Neuronal stem cell (in vitro differentiated cells): ENCODE measurements around the gene SH2D3A.

Source experiments
- DNase-seq: peaks from one replicate; pipeline ENCODE4 v3.0.0-alpha.2; 2013; ENCODE audit warnings: low spot score
- H2AFZ ChIP-seq: one replicate; pipeline ENCODE4 v1.6.1; 2013; ENCODE audit warnings: mild to moderate bottlenecking, low read length, inconsistent platforms
- H2AK5ac ChIP-seq: 2 replicates; pipeline ENCODE4 v1.6.1; 2013; ENCODE audit warnings: low read depth, mild to moderate bottlenecking, inconsistent platforms, low read length, moderate library complexity, mixed read lengths
- H2BK120ac ChIP-seq: 2 replicates; pipeline ENCODE4 v1.6.1; 2013; ENCODE audit warnings: low read depth, mild to moderate bottlenecking, inconsistent platforms, low read length, moderate library complexity, mixed read lengths
- H2BK12ac ChIP-seq: one replicate; pipeline ENCODE4 v1.6.1; 2013; ENCODE audit warnings: low read length, inconsistent platforms
- H2BK15ac ChIP-seq: 2 replicates; pipeline ENCODE4 v1.6.1; 2013; ENCODE audit warnings: mild to moderate bottlenecking, low read length, inconsistent platforms, mixed read lengths
- H2BK5ac ChIP-seq: one replicate; pipeline ENCODE4 v1.6.1; 2013; ENCODE audit warnings: inconsistent platforms, mild to moderate bottlenecking, low read length, moderate library complexity
- H3K14ac ChIP-seq: one replicate; pipeline ENCODE4 v1.6.1; 2013; ENCODE audit warnings: low read length, inconsistent platforms
- H3K18ac ChIP-seq: 2 replicates; pipeline ENCODE4 v1.6.1; 2013; ENCODE audit warnings: low read length, inconsistent platforms
- H3K23ac ChIP-seq: 2 replicates; pipeline ENCODE4 v1.6.1; 2013; ENCODE audit warnings: low read depth, mild to moderate bottlenecking, mixed read lengths, low read length, inconsistent platforms; ENCODE audit not compliant: poor library complexity
- H3K27ac ChIP-seq: replicated peaks from 3 replicates; pipeline ENCODE4 v1.5.1; 2013; ENCODE audit warnings: low read length, inconsistent platforms
- H3K27me3 ChIP-seq, 3 experiments: 2 replicates each; pipeline ENCODE4 v1.6.1; 2013; ENCODE audit warnings: low read length in 3 of 3, mild to moderate bottlenecking in 2 of 3, inconsistent platforms in 1 of 3, low read depth in 1 of 3, mixed read lengths in 1 of 3, moderate library complexity in 1 of 3; ENCODE audit not compliant: control insufficient read depth in 3 of 3, insufficient read depth in 3 of 3
- H3K36me3 ChIP-seq, 2 donors: replicated peaks in 1 of 2; 2 replicates each; pipeline ENCODE4 v1.6.1; 2013; ENCODE audit warnings: low read length in 2 of 2; ENCODE audit not compliant: control insufficient read depth in 2 of 2, insufficient read depth in 2 of 2
- H3K4ac ChIP-seq: 2 replicates; pipeline ENCODE4 v1.6.1; 2013; ENCODE audit warnings: inconsistent platforms, mild to moderate bottlenecking, low read length, moderate library complexity
- H3K4me1 ChIP-seq, 2 donors: 1 replicate in 1 of 2; 2 replicates in 1 of 2; pipeline ENCODE4 v1.6.1; 2013; ENCODE audit warnings: low read length in 2 of 2, low read depth in 1 of 2; ENCODE audit not compliant: control insufficient read depth in 2 of 2, insufficient read depth in 1 of 2
- H3K4me2 ChIP-seq: one replicate; pipeline ENCODE4 v1.6.1; 2013; ENCODE audit warnings: mild to moderate bottlenecking, low read length, inconsistent platforms; ENCODE audit not compliant: insufficient read depth, poor library complexity, severe bottlenecking
- H3K4me3 ChIP-seq, 2 donors: 2 replicates each; pipeline ENCODE4 v1.5.1; 2013; ENCODE audit warnings: low read length in 2 of 2, mild to moderate bottlenecking in 2 of 2, inconsistent platforms in 1 of 2, moderate library complexity in 1 of 2
- H3K79me1 ChIP-seq: one replicate; pipeline ENCODE4 v1.6.1; 2013; ENCODE audit warnings: low read depth, mild to moderate bottlenecking, inconsistent platforms, low read length, moderate library complexity
- H3K9ac ChIP-seq: one replicate; pipeline ENCODE4 v1.6.1; 2013; ENCODE audit warnings: mild to moderate bottlenecking, low read depth, low read length, inconsistent platforms; ENCODE audit not compliant: poor library complexity
- H3K9me3 ChIP-seq, 2 donors: replicated peaks in 1 of 2; 2 replicates each; pipeline versions ENCODE3 to v1.6.1; 2013; ENCODE audit warnings: low read length in 2 of 2, mild to moderate bottlenecking in 2 of 2, inconsistent platforms in 1 of 2, low read depth in 1 of 2, mixed read lengths in 1 of 2, moderate library complexity in 1 of 2; ENCODE audit not compliant: control insufficient read depth in 2 of 2, insufficient read depth in 1 of 2
- H4K8ac ChIP-seq: one replicate; pipeline ENCODE4 v1.6.1; 2013; ENCODE audit warnings: low read depth, mild to moderate bottlenecking, inconsistent platforms, low read length, moderate library complexity
- H4K91ac ChIP-seq: one replicate; pipeline ENCODE4 v1.6.1; 2013; ENCODE audit warnings: low read length, low read depth, mild to moderate bottlenecking, inconsistent platforms; ENCODE audit not compliant: poor library complexity
- whole genome bisulfite sequencing, 2 donors: extraction: QIAGEN DNeasy Blood & Tissue Kit; methylation state at CpG; one replicate each; pipeline ENCODE4 v1.1.7; 2013; ENCODE audit warnings: missing lambda C conversion rate in 2 of 2, mixed read lengths in 1 of 2; ENCODE audit not compliant: insufficient read length in 2 of 2, insufficient replicate concordance in 1 of 2; ENCODE audit errors: extremely low coverage in 2 of 2; 5-methylcytosine and 5-hydroxymethylcytosine counted together

SH2D3A gene

GRCh38 chr19:6790194-6791128 lies 23.2 kb upstream of the SH2D3A start:
- no peak overlapping the region for H2BK12ac ChIP-seq
- no CpG with 5 or more reads among the region's 5 CpGs for WGBS, 2 donors
- no peak overlapping the region for H2BK5ac ChIP-seq
- H3K14ac ChIP-seq, result no peak overlapping the region
- H2AFZ ChIP-seq, result no peak overlapping the region
- H3K27me3 ChIP-seq, result no peaks in the 10 kb centered on the region
- no peak overlapping the region for H3K18ac ChIP-seq
- no peak overlapping the region for H2BK15ac ChIP-seq
- H4K91ac ChIP-seq, result no peak overlapping the region
- no peak overlapping the region for H2AK5ac ChIP-seq
- H3K27ac ChIP-seq, result no peak overlapping the region
- H3K4ac ChIP-seq, result no peak overlapping the region
- H3K9ac ChIP-seq, result no peak overlapping the region
- H3K36me3 ChIP-seq, result no peaks in the 10 kb centered on the region
- H3K79me1 ChIP-seq, result peaks cover 1% of the 10 kb centered on the region
- H3K23ac ChIP-seq, result no peak overlapping the region
- H4K8ac ChIP-seq, result no peak overlapping the region
- H3K9me3 ChIP-seq, result peaks cover 8 to 11% of the 10 kb centered on the region in 2 donors
- no peak overlapping the region for H3K4me2 ChIP-seq
- H2BK120ac ChIP-seq, result no peak overlapping the region
- no peak overlapping the region for H3K4me3 ChIP-seq
- no peak for DNase-seq
- no peaks in the 10 kb centered on the region for H3K4me1 ChIP-seq

GRCh38 chr19:6788896-6789295 lies 21.7 kb upstream of the SH2D3A start:
- no peak overlapping the region for H2BK5ac ChIP-seq
- H3K14ac ChIP-seq, result no peak overlapping the region
- no peak overlapping the region for H3K18ac ChIP-seq
- H3K79me1 ChIP-seq, result peaks cover 1% of the 10 kb centered on the region
- H3K27ac ChIP-seq, result no peak overlapping the region
- no peak overlapping the region for H4K91ac ChIP-seq
- WGBS, 2 donors, result no CpG with 5 or more reads among the region's 4 CpGs
- peaks cover 6 to 8% of the 10 kb centered on the region in 2 donors for H3K9me3 ChIP-seq
- no peak overlapping the region for H3K23ac ChIP-seq
- DNase-seq, result no peak
- H2BK15ac ChIP-seq, result no peak overlapping the region
- H3K4me1 ChIP-seq, result no peaks in the 10 kb centered on the region
- no peak overlapping the region for H2AK5ac ChIP-seq
- no peak overlapping the region for H3K4me3 ChIP-seq
- no peaks in the 10 kb centered on the region for H3K27me3 ChIP-seq
- no peak overlapping the region for H4K8ac ChIP-seq
- no peak overlapping the region for H2AFZ ChIP-seq
- no peak overlapping the region for H2BK12ac ChIP-seq
- H3K36me3 ChIP-seq, result no peaks in the 10 kb centered on the region
- H2BK120ac ChIP-seq, result no peak overlapping the region
- no peak overlapping the region for H3K4me2 ChIP-seq
- H3K4ac ChIP-seq, result no peak overlapping the region
- no peak overlapping the region for H3K9ac ChIP-seq

- Histone ChIP-seq H3K14ac (no peak overlapping the region), H3K27ac (no peak overlapping the region), H3K79me1 (no peaks in the 10 kb centered on the region), H3K27me3 (no peaks in the 10 kb centered on the region), H2AFZ (no peak overlapping the region), H4K91ac (no peak overlapping the region), H3K4ac (no peak overlapping the region), H3K4me1 (no peaks in the 10 kb centered on the region), H3K18ac (no peak overlapping the region), H2BK120ac (no peak overlapping the region), H4K8ac (no peak overlapping the region), H2AK5ac (no peak overlapping the region), H2BK15ac (no peak overlapping the region), H3K9me3 (peaks cover 4 to 8% of the 10 kb centered on the region in 2 donors), H3K4me3 (no peak overlapping the region), H3K23ac (no peak overlapping the region), H3K36me3 (no peaks in the 10 kb centered on the region), H3K9ac (no peak overlapping the region), H2BK12ac (no peak overlapping the region), H3K4me2 (no peak overlapping the region), H2BK5ac (no peak overlapping the region)
- WGBS, 2 donors, result no CpG with 5 or more reads among the region's 4 CpGs
- DNase-seq, result no peak
Measured at GRCh38 chr19:6787393-6787792, 20.2 kb upstream of the SH2D3A start.

- H2BK12ac ChIP-seq, result no peak overlapping the region
- no peaks in the 10 kb centered on the region for H3K79me1 ChIP-seq
- no peak overlapping the region for H3K9ac ChIP-seq
- H2BK120ac ChIP-seq, result no peak overlapping the region
- no peak overlapping the region for H4K8ac ChIP-seq
- H3K4ac ChIP-seq, result no peak overlapping the region
- H3K36me3 ChIP-seq, result no peaks in the 10 kb centered on the region
- H2BK15ac ChIP-seq, result no peak overlapping the region
- no peak overlapping the region for H3K4me2 ChIP-seq
- H2AFZ ChIP-seq, result no peak overlapping the region
- no peak overlapping the region for H3K27ac ChIP-seq
- H3K14ac ChIP-seq, result no peak overlapping the region
- no peak overlapping the region for H3K18ac ChIP-seq
- H3K27me3 ChIP-seq, result no peaks in the 10 kb centered on the region
- no CpG with 5 or more reads among the region's 4 CpGs for WGBS, 2 donors
- no peak overlapping the region for H3K4me3 ChIP-seq
- H2BK5ac ChIP-seq, result no peak overlapping the region
- no peaks in the 10 kb centered on the region for H3K4me1 ChIP-seq
- no peak overlapping the region for H4K91ac ChIP-seq
- DNase-seq, result no peak
- no peak overlapping the region for H3K23ac ChIP-seq
- no peaks in the 10 kb centered on the region for H3K9me3 ChIP-seq
- no peak overlapping the region for H2AK5ac ChIP-seq
Measured at GRCh38 chr19:6779206-6779605, 12.0 kb upstream of the SH2D3A start.
